ENCODE data around the gene RPL13. TPM values are rescaled to one million over a fixed set of nuclear protein-coding genes. Genes with fewer than 3 reads are reported as not detected.

RPL13 gene
- total and polyA plus RNA-seq, 9 of the 15 experiments (the other 6 are each of a cell fraction or from before 2014, with no cell fraction given) = 227 to 6,042 (median 1,633) TPM

- TF ChIP-seq ZNF780A (CRISPR knock-in tag; IDR thresholded peaks at IDR 0.05) = no peak
- 0 out of 2 replicates have a peak, but pooled peaks have one; percentile 36 for TF ChIP-seq SUPT5H (IDR thresholded peaks at IDR 0.05)
- TF ChIP-seq DDX20 (tag; IDR thresholded peaks at IDR 0.05; ENCODE audit: low read depth) = no peak
- TF ChIP-seq KLF1 (tag; IDR thresholded peaks at IDR 0.05) = no peak
- no peak for TF ChIP-seq FOXJ3 (CRISPR knock-in tag; IDR thresholded peaks at IDR 0.05)
- no peak for TF ChIP-seq TAF7 (tag; IDR thresholded peaks at IDR 0.05)
- TF ChIP-seq GTF2F1 (IDR thresholded peaks at IDR 0.05; ENCODE audit: low read depth, low read length) = no peak
- TF ChIP-seq ZNF133 (CRISPR knock-in tag; IDR thresholded peaks at IDR 0.05) = no peak
- 0 out of 2 replicates have a peak, but pooled peaks have one; percentile 34 for TF ChIP-seq ATF3 (IDR thresholded peaks at IDR 0.05)
- no peak for TF ChIP-seq ATF3 (CRISPR knock-in tag; conservative IDR thresholded peaks at IDR 0.05)
- no peak for TF ChIP-seq ZNF175 (CRISPR knock-in tag; IDR thresholded peaks at IDR 0.05; ENCODE audit: low read depth)
- TF ChIP-seq RBM39 (optimal IDR thresholded peaks at IDR 0.05; ENCODE audit: low read depth, low read length) = no peak
- TF ChIP-seq MAX (CRISPR knock-in tag; IDR thresholded peaks at IDR 0.05) = peak; percentile 61; the same call in 1 of the 2 replicates
- TF ChIP-seq FOS (IDR thresholded peaks at IDR 0.05; ENCODE audit: extremely low read depth, insufficient read length) = no peak
- no peak for TF ChIP-seq NFIX (CRISPR knock-in tag; IDR thresholded peaks at IDR 0.05; ENCODE audit: low read depth)
- no peak for TF ChIP-seq NEUROD1 (IDR thresholded peaks at IDR 0.05; ENCODE audit: borderline replicate concordance, low read depth, low read length, partially characterized antibody)
- TF ChIP-seq CREB3 (tag; conservative IDR thresholded peaks at IDR 0.05; ENCODE audit: low read depth) = no peak
- TF ChIP-seq RBM25 (IDR thresholded peaks at IDR 0.05; ENCODE audit: low read depth, low read length, severe bottlenecking) = no peak
- 0 out of 2 replicates have a peak, but pooled peaks have one; percentile 22 for TF ChIP-seq BHLHE40 (IDR thresholded peaks at IDR 0.05; ENCODE audit: low read length)
- TF ChIP-seq SMAD3 (CRISPR knock-in tag; conservative IDR thresholded peaks at IDR 0.05) = no peak
- TF ChIP-seq NR4A1 (CRISPR knock-in tag; IDR thresholded peaks at IDR 0.05) = no peak
- TF ChIP-seq NR4A1 (tag; IDR thresholded peaks at IDR 0.05) = no peak
- no peak for TF ChIP-seq SRSF3 (IDR thresholded peaks at IDR 0.05; ENCODE audit: insufficient read depth, low read length)
- TF ChIP-seq SP1 (CRISPR knock-in tag; IDR thresholded peaks at IDR 0.05) = 0 out of 2 replicates have a peak, but pooled peaks have one; percentile 25
- TF ChIP-seq SMAD2 (IDR thresholded peaks at IDR 0.05; ENCODE audit: low read depth, low read length) = no peak
- no peak for TF ChIP-seq ATF2 (CRISPR knock-in tag; IDR thresholded peaks at IDR 0.05)
Measured at GRCh38 chr16:89561884-89562599, 1.6 kb downstream of the RPL13 start (continued).
